ENCODE measurements around the gene PPP1R3G. TPM values are rescaled to one million over a fixed set of nuclear protein-coding genes. Genes with fewer than 3 reads are reported as not detected.

The PPP1R3G gene
- total RNA-seq, 2 donors from 2014 or later: 1.0 to 5.5 TPM

DNA sequence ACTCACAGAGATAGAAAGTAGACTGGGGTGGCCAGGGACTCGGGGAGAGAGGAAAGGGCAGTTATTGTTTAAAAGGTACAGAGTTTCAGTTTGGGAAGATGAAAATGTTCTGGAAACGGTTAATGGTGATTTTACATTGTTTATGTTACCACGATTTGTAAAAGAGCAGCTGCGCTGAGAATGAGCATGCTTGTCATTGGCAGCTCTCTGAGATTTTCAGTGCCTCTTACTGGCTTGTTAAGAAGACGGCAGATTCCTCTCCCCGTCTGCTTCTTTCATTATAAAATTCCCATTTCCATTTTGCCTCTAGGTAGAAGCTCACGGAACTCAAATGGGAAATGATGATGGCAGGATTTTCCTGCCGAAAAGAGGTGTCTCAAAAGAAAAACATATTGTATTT, 39.7 kb upstream of the PPP1R3G start:
- DNase-seq: no peak
- Histone ChIP-seq H3K36me3 (no peaks in the 10 kb centered on the region), H3K27ac (no peak overlapping the region), H3K4me3 (no peak overlapping the region), H3K27me3 (no peaks in the 10 kb centered on the region), H3K4me1 (no peaks in the 10 kb centered on the region), H3K9me3 (no peaks in the 10 kb centered on the region), H3K9ac (ENCODE audit: low read depth in 2 of 2, low read length in 2 of 2) (no peak overlapping the region)
- intact Hi-C loops (cut with DNase I): no loop called here
- TF ChIP-seq CTCF (IDR thresholded peaks at IDR 0.05): no peak

DNA sequence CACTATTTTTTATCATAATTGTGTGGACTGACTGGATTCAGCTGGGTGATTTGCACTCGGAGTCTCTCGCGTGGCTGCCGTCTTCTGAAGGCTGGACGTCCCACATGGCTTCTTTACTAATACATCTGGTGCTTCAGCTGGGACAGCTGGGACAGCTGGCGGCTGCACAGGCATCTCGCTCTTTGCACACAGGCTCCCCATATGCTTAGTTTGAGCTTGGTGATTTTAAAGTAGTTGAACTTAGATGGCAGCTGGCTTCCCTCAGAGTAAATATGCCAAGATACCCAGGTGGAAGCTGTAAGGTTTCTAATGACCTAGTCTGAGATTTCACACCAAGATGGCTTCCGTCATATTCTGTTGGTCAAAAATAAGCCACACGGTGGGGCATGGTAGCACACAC, 38.7 kb upstream of the PPP1R3G start:
- H3K4me1 ChIP-seq: no peaks in the 10 kb centered on the region
- intact Hi-C loops (cut with DNase I): no loop called here
- no peaks in the 10 kb centered on the region for H3K27me3 ChIP-seq
- H3K27ac ChIP-seq: no peak overlapping the region
- no peak for DNase-seq
- no peaks in the 10 kb centered on the region for H3K9me3 ChIP-seq
- H3K9ac ChIP-seq (ENCODE audit: low read depth in 2 of 2, low read length in 2 of 2): no peak overlapping the region
- H3K4me3 ChIP-seq: no peak overlapping the region
- H3K36me3 ChIP-seq: no peaks in the 10 kb centered on the region
- no peak for TF ChIP-seq CTCF (IDR thresholded peaks at IDR 0.05)

GRCh38 chr6:5050009-5050408, 35.1 kb upstream of the PPP1R3G start:
- no peak overlapping the region for H3K9ac ChIP-seq (ENCODE audit: low read depth in 2 of 2, low read length in 2 of 2)
- intact Hi-C loops (cut with DNase I): no loop called here
- no peak for DNase-seq
- H3K27me3 ChIP-seq: no peaks in the 10 kb centered on the region
- no peak overlapping the region for H3K27ac ChIP-seq
- no peak overlapping the region for H3K4me3 ChIP-seq
- no peak for TF ChIP-seq CTCF (IDR thresholded peaks at IDR 0.05)
- H3K36me3 ChIP-seq: no peaks in the 10 kb centered on the region
- H3K4me1 ChIP-seq: no peaks in the 10 kb centered on the region
- H3K9me3 ChIP-seq: no peaks in the 10 kb centered on the region

DNA sequence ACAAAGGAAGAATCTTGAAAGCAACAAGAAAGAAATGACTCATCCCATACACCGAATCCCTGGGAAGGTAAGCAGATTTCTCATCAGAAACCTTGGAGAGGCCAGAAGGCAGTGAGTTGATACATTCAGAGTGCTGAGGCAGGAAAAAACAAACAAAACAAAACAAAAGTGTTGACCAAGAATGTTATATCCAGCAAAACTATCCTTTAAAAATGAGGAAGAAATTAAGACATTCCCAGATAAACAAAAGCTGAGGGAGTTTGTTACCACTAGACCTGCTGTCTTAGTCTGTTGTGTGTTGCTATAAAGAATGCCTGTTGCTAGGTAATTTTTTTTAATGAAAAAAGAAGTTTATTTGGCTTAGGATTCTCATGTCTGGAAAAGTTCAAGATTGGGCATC, 33.7 kb upstream of the PPP1R3G start:
- no peak for DNase-seq
- Histone ChIP-seq H3K4me3 (no peak overlapping the region), H3K9me3 (no peaks in the 10 kb centered on the region), H3K36me3 (no peaks in the 10 kb centered on the region), H3K27ac (no peak overlapping the region), H3K9ac (ENCODE audit: low read depth in 2 of 2, low read length in 2 of 2) (no peak overlapping the region), H3K4me1 (no peaks in the 10 kb centered on the region), H3K27me3 (no peaks in the 10 kb centered on the region)
- no peak for TF ChIP-seq CTCF (IDR thresholded peaks at IDR 0.05)
- intact Hi-C loops (cut with DNase I): no loop called here

GRCh38 chr6:5053038-5053437, 32.1 kb upstream of the PPP1R3G start:
- Histone ChIP-seq H3K36me3 (no peaks in the 10 kb centered on the region), H3K4me3 (no peak overlapping the region), H3K4me1 (no peaks in the 10 kb centered on the region), H3K9me3 (no peaks in the 10 kb centered on the region), H3K27me3 (no peaks in the 10 kb centered on the region), H3K9ac (ENCODE audit: low read depth in 2 of 2, low read length in 2 of 2) (no peak overlapping the region), H3K27ac (no peak overlapping the region)
- DNase-seq: no peak
- intact Hi-C loops (cut with DNase I): no loop called here
- TF ChIP-seq CTCF (IDR thresholded peaks at IDR 0.05): no peak

GRCh38 chr6:5053864-5054244, 31.3 kb upstream of the PPP1R3G start:
- Histone ChIP-seq H3K27ac (no peak overlapping the region), H3K9me3 (no peaks in the 10 kb centered on the region), H3K4me1 (no peaks in the 10 kb centered on the region), H3K9ac (ENCODE audit: low read depth in 2 of 2, low read length in 2 of 2) (no peak overlapping the region), H3K27me3 (no peaks in the 10 kb centered on the region), H3K4me3 (no peak overlapping the region), H3K36me3 (no peaks in the 10 kb centered on the region)
- TF ChIP-seq CTCF (IDR thresholded peaks at IDR 0.05): no peak
- no peak for DNase-seq
- intact Hi-C loops (cut with DNase I): no loop called here

Measured in colonic mucosa (tissue), 4 donors.